SK-N-MC (cell line): Measurements from ENCODE around the gene FAIM2.

Source experiments
- EZH2 ChIP-seq: fragments of 200-600 bp; sonication (generic); IDR thresholded peaks from one replicate; pipeline ENCODE4 v1.6.1; 2017; ENCODE audit warnings: antibody characterized with exemption
- FOXP2 ChIP-seq: optimal IDR thresholded peaks from 2 replicates; pipeline ENCODE3; 2011; ENCODE audit warnings: mild to moderate bottlenecking, moderate library complexity; ENCODE audit not compliant: insufficient read depth; ENCODE audit errors: extremely low read length, control extremely low read depth
- POLR2AphosphoS5 ChIP-seq: IDR thresholded peaks from 2 replicates; pipeline ENCODE4 v1.6.1; 2012; ENCODE audit warnings: mild to moderate bottlenecking, low read depth, low read length, borderline replicate concordance

DNA sequence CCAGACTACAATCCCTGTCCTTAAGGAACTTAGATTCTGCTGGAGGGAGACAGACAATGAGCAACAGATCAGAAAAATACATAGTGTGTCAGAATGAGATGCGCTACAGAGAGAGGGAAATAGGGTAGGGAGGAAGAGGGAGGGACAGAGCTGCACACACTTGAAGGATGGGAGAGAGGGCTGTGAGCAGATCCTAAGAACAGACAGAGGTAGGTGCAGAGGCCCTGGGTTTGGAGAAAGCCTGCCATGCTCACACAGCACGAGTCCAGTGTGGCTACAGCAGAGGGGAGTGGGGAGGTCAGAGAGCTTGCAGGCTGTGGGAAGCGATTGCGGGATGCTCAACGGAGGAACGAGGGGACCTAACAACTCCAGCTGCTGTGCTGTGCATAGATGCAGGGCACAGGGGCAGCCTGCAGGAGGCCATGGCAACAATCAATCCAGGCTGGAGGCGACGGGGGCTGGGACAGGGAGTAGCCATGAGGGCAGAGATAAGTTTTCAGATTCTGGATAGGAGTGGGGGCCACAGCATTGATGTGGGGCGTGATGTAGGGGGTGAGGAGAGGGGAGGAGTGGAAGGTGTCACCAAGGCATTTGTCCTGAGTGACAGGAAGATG lies 20.7 kb downstream of the FAIM2 start:
- no peak for TF ChIP-seq EZH2
- no peak for TF ChIP-seq POLR2AphosphoS5
- no peak for TF ChIP-seq FOXP2
